ENCODE results near the gene ZCCHC14.
"Not testable (repeated sequence)": the region's sequence is repeated elsewhere in the genome, so short reads cannot be mapped to it uniquely, and the experiment has no call there.

ZCCHC14 gene

DNA sequence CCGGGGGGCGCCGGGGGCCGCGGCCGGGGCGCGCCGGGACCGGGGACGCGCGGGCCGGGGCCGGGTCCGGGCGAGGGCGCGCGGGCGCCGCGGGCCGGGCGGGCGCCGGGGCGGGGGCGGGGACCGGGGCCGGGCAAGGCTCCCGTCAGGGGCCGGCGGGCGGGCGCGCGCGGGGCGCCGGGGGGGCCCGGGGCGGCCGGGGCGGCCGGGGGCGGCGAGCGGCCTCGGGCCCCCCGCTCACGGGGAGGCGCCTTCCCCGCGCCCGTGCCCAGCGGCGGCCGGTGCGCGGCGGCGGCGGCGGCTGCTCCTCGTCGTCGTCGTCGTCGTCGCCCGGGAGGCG lies 563 bp downstream of the ZCCHC14 start:
- Histone ChIP-seq H3K27me3 (ENCODE audit: insufficient read depth, low read length) (peaks cover 10% of the 10 kb centered on the region; the same call in 1 of the 2 replicates), H3K4me3 (ENCODE audit: low read length) (no peak overlapping the region), H3K27ac (ENCODE audit: low read length) (no peak overlapping the region), H3K4me1 (ENCODE audit: insufficient read depth, low read length) (peaks cover 12% of the 10 kb centered on the region; the same call in 1 of the 2 replicates), H3K9ac (ENCODE audit: low read depth, low read length) (no peak overlapping the region), H3K36me3 (ENCODE audit: insufficient read depth, low read depth, low read length) (no peaks in the 10 kb centered on the region), H3K9me3 (ENCODE audit: insufficient read depth, low read depth, low read length) (no peaks in the 10 kb centered on the region)

DNA sequence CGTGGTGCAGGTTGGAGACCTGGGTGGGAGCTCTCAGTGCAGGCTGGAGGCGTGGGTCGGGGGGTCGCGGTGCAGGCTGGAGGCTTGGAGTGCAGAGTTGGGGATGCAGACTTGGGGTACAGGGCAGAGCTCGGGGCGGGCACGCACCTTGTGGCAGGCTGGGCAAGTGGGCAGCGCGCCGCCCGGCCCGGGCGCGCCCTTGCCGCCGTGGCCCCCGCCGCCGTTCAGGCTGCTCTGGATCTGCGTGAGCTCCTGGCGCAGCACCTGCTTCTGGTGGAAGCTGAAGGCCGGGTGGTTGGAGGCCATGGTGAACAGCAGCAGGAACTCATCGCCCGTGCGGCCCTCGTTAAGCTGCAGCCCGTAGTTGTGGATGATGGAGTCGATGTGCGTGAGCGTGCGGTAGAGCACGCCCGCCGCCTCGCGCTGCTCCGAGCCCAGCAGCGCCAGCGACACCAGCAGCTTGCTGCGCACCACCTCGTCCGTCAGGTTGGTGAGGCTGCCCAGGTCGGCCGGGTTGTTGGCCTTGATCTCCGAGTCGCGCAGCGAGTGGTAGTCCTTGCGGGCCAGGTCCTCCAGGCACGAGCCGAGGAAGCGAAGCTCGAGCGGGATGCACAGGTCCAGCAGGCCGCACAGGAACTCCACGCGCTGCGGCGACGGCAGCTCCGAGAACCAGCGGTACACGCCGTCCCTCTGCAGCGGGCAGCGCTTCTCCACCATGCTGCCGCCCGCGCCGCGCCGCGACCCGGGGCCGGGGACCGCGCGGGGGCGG lies 1.1 kb downstream of the ZCCHC14 start:
- Histone ChIP-seq H3K27me3 (ENCODE audit: insufficient read depth, low read length) (peaks cover 10% of the 10 kb centered on the region; the same call in 1 of the 2 replicates), H3K9ac (ENCODE audit: low read depth, low read length) (peak overlapping the region; percentile 41; the same call in 1 of the 2 replicates), H3K36me3 (ENCODE audit: insufficient read depth, low read depth, low read length) (no peaks in the 10 kb centered on the region), H3K27ac (ENCODE audit: low read length) (no peak overlapping the region), H3K9me3 (ENCODE audit: insufficient read depth, low read depth, low read length) (no peaks in the 10 kb centered on the region), H3K4me1 (ENCODE audit: insufficient read depth, low read length) (peaks cover 12% of the 10 kb centered on the region; the same call in 1 of the 2 replicates), H3K4me3 (ENCODE audit: low read length) (peak overlapping the region; percentile 67)

DNA sequence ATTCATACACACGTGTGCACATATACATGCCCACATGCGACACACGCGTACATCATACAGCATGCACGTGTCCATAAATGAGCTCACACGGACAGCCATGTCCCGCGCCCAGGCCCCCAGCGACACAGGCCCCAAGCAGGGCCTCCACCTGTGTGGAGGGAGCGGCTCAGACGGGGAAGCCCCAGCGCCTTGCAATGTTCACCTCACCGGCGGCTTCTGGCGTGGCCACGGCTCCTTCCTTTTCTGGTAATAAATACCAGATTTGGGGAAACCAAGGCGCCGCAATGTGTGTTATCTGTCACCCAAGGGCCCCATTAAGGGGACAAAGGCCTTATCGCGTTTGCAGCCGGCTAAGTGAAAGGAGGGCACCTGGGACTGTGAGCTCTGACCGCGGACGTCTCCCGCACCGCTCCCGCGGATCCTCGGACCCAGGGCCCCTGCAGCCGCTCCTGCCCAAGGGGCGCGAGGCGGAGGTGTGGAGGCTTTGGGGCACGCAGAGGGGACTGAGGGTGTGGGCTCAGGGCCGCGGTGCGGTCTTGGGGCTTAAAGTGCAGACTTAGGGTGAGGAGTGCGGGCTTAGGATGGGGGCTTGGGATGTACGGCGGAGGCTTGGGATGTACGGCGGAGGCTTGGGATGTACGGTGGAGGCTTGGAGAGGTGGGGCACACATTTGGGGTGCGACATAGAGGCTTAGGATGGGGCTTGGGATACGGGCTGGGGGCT lies 1.9 kb downstream of the ZCCHC14 start:
- peaks cover 10% of the 10 kb centered on the region; the same call in 1 of the 2 replicates for H3K27me3 ChIP-seq (ENCODE audit: insufficient read depth, low read length)
- peak overlapping the region; percentile 67 for H3K4me3 ChIP-seq (ENCODE audit: low read length)
- H3K9ac ChIP-seq (ENCODE audit: low read depth, low read length); H3K36me3 ChIP-seq (ENCODE audit: insufficient read depth, low read depth, low read length); H3K9me3 ChIP-seq (ENCODE audit: insufficient read depth, low read depth, low read length); H3K27ac ChIP-seq (ENCODE audit: low read length): not testable (repeated sequence)
- H3K4me1 ChIP-seq (ENCODE audit: insufficient read depth, low read length): peaks cover 12% of the 10 kb centered on the region; the same call in 1 of the 2 replicates

DNA sequence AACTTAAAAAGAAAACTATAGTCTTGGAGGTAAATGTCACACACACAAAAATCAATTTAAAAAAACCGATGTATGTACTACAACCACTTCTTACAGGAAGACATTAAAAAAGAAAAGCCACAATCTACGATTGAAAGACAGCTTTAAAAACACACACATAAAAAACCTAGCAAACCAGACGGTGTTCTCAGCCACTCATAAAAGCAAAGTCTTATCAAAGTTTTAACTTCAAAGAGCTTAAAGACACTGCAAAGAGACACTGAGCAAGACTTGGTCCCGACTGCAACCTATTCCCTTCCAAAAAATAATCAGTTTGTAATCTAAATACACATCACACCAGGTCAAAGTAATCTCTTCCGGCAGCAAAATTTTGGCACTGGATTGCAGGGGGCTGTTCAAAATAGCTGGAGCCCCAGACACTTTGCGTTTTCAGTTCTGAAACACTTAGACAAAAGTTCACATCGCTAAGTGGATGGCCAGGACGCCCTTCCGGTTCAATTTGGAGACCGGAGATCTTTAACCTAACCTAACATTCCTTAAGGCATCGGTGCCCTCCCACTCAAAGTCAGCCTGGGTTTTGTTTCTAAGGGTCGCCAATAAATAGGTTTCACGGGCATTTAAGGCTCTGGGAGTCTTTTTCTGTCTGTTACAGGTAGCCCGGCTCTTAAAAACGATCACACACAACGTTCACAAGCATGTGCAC lies 2.6 kb downstream of the ZCCHC14 start:
- Histone ChIP-seq H3K9ac (ENCODE audit: low read depth, low read length) (no peak overlapping the region), H3K27me3 (ENCODE audit: insufficient read depth, low read length) (peaks cover 10% of the 10 kb centered on the region; the same call in 1 of the 2 replicates), H3K4me3 (ENCODE audit: low read length) (peak overlapping the region; percentile 67), H3K36me3 (ENCODE audit: insufficient read depth, low read depth, low read length) (no peaks in the 10 kb centered on the region), H3K9me3 (ENCODE audit: insufficient read depth, low read depth, low read length) (no peaks in the 10 kb centered on the region), H3K4me1 (ENCODE audit: insufficient read depth, low read length) (peaks cover 12% of the 10 kb centered on the region; the same call in 1 of the 2 replicates), H3K27ac (ENCODE audit: low read length) (no peak overlapping the region)

DNA sequence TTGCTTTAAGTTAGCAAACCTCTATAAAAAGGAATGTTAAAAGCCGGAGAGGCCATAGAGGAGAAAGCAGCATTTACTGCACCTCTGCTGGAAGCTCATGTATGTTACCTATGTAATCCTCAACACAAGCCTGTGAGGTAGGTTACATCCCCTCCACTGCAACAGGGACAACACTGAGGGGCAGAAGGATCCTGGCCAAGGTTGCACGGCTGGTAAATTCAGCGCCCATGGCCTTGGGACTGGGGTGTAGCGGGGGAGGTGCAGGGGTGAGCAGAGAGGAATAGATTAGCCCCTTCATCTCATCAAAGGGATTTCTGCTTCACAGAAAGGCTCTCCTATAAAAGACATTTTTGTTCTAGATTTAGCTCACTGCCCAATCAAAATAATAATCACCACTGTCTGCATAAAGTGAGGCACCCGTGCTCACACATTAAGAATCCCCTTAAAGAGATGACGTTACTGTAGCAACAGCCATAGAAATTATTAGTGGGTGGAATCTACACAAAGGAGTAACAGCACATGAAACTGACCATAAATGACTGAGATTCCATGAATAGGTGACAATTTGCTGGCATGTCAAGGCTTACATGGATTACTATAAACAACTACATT lies 3.3 kb downstream of the ZCCHC14 start:
- Histone ChIP-seq H3K27ac (ENCODE audit: low read length) (no peak overlapping the region), H3K27me3 (ENCODE audit: insufficient read depth, low read length) (peaks cover 10% of the 10 kb centered on the region; the same call in 1 of the 2 replicates)

DNA sequence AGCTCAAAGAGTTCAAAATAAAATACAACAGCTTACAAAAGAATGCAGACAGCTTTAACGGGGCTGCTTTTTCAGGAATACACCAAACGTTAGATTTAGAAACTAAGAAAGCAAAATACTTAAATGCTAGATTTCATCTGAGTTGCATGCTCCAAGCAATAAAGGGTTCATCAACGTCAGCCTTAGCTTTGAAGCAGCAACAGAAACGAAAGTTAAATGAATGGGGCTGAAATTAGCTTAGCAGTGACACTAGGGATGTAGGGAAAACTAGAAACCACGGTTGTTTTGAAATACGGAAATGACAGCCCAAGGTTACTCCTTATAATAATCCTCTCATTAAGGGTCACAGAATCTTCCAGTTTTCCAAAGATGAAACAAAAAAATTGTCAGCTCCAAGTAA lies 3.9 kb downstream of the ZCCHC14 start:
- not testable (repeated sequence) for H3K4me3 ChIP-seq (ENCODE audit: low read length)

More for the DNA sequence above, 3.3 kb downstream of the ZCCHC14 start:
- Histone ChIP-seq H3K4me3 (ENCODE audit: low read length) (no peak overlapping the region), H3K9ac (ENCODE audit: low read depth, low read length) (no peak overlapping the region), H3K9me3 (ENCODE audit: insufficient read depth, low read depth, low read length) (no peaks in the 10 kb centered on the region), H3K36me3 (ENCODE audit: insufficient read depth, low read depth, low read length) (peaks cover under 1% of the 10 kb centered on the region; the same call in 1 of the 2 replicates), H3K4me1 (ENCODE audit: insufficient read depth, low read length) (peaks cover 12% of the 10 kb centered on the region; the same call in 1 of the 2 replicates)

DNA sequence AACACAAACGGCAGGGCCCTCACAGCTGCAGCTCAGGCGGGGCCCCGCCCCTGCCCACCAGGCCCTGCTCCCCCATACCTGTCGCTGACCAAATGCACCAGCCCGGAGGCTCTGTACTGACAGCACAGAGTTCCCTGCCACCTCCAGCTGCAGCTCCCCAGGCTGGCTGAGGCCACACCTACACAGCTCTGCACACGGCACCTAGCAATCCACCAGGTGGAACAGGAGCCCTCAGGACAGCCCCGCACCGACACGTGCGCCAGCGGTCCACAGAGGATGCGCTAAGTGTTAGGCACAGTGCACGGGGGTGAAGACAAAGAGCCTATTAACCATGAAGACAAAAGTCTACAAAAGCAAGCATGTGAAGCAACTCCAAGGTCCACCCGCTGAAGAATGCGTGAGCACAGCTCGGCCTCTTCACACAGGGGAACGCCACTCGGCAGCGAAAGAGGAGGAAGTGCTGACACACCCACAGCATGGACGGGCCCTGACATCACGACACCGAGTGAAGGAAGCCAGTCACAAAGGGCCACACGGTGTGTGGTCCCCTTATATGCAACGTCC lies 5.4 kb downstream of the ZCCHC14 start:
- no peak overlapping the region for H3K27ac ChIP-seq (ENCODE audit: low read length)
- H3K4me3 ChIP-seq (ENCODE audit: low read length): peak overlapping the region; percentile 52; the same call in 1 of the 2 replicates
- H3K9ac ChIP-seq (ENCODE audit: low read depth, low read length): peak overlapping the region; percentile 12; the same call in 1 of the 2 replicates
- peaks cover 6% of the 10 kb centered on the region; the same call in 1 of the 2 replicates for H3K36me3 ChIP-seq (ENCODE audit: insufficient read depth, low read depth, low read length)
- no peaks in the 10 kb centered on the region for H3K9me3 ChIP-seq (ENCODE audit: insufficient read depth, low read depth, low read length)
- H3K4me1 ChIP-seq (ENCODE audit: insufficient read depth, low read length): peaks cover 12% of the 10 kb centered on the region; the same call in 1 of the 2 replicates
- H3K27me3 ChIP-seq (ENCODE audit: insufficient read depth, low read length): peaks cover 10% of the 10 kb centered on the region; the same call in 1 of the 2 replicates

More for the DNA sequence above, 3.9 kb downstream of the ZCCHC14 start:
- H3K9me3 ChIP-seq (ENCODE audit: insufficient read depth, low read depth, low read length); H3K9ac ChIP-seq (ENCODE audit: low read depth, low read length); H3K36me3 ChIP-seq (ENCODE audit: insufficient read depth, low read depth, low read length); H3K27ac ChIP-seq (ENCODE audit: low read length): not testable (repeated sequence)
- Histone ChIP-seq H3K27me3 (ENCODE audit: insufficient read depth, low read length) (peaks cover 10% of the 10 kb centered on the region; the same call in 1 of the 2 replicates), H3K4me1 (ENCODE audit: insufficient read depth, low read length) (peaks cover 12% of the 10 kb centered on the region; the same call in 1 of the 2 replicates)

DNA sequence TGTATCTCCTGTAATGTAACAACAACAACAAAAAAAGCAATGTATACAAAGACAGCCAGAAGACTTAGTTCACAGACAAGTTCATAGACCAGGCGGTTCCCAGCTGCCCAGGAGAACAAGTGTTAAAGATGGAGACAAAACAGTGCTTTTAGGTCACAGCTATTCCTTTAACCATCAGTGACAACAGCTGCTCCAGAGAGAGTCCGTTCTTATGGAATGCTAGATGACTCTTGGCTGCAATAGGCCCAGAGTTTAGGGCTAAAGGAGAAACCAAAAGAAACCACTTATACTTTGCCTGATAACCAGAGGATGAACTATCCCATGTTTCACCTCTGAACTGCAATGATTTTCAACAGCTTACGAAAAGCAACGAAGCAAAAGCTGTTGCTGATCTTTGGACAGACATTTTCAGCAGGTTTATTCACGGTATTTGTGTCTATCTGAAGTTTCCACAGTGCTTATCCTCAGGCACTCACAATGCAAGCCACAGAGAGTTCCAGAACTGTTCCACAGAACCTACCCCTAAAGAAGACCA lies 6.0 kb downstream of the ZCCHC14 start:
- Histone ChIP-seq H3K36me3 (ENCODE audit: insufficient read depth, low read depth, low read length) (peaks cover 6% of the 10 kb centered on the region; the same call in 1 of the 2 replicates), H3K9me3 (ENCODE audit: insufficient read depth, low read depth, low read length) (no peaks in the 10 kb centered on the region), H3K9ac (ENCODE audit: low read depth, low read length) (no peak overlapping the region), H3K27ac (ENCODE audit: low read length) (no peak overlapping the region), H3K4me3 (ENCODE audit: low read length) (peak overlapping the region; percentile 52; the same call in 1 of the 2 replicates), H3K27me3 (ENCODE audit: insufficient read depth, low read length) (peaks cover 10% of the 10 kb centered on the region; the same call in 1 of the 2 replicates), H3K4me1 (ENCODE audit: insufficient read depth, low read length) (peaks cover 12% of the 10 kb centered on the region; the same call in 1 of the 2 replicates)

DNA sequence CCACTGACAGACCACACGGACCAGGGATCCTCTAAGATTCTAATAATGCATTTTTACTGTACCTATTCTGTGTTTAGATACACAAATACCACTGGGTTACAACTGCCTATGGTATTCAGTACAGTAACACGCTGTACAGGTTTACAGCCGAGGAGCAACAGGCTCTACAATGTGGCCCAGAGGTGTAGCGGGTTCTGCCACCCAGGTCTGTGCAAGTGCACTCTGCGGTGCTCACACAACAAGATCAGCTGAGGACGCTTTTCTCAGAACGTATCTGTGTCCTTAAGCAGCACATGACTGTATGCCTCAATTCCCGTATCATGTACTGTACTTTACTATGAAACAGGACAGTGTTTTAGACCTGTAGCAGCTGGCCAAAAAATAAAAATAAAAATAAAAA lies 6.5 kb downstream of the ZCCHC14 start:
- no peak overlapping the region for H3K4me3 ChIP-seq (ENCODE audit: low read length)
- H3K4me1 ChIP-seq (ENCODE audit: insufficient read depth, low read length): peaks cover 12% of the 10 kb centered on the region; the same call in 1 of the 2 replicates
- no peak overlapping the region for H3K27ac ChIP-seq (ENCODE audit: low read length)

DNA sequence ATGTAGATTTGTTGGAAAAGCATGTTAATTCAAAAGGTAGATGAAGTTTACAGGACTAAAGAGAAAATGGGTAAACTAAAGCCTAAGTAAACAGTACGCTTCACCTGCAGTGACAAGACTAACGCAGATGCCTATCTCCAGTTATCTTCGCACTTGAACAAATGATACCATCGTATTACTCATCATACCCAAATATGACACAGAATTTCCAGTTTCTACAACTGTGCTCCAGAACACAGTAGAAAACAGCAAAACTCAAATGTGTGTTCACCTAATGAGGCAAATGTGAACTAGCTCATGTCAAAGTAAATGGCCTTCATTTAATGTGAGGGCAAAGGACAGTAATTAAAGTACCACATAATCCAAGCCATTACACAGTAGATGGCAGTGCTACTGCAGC lies 7.0 kb downstream of the ZCCHC14 start:
- H3K9me3 ChIP-seq (ENCODE audit: insufficient read depth, low read depth, low read length); H3K4me3 ChIP-seq (ENCODE audit: low read length); H3K9ac ChIP-seq (ENCODE audit: low read depth, low read length); H3K36me3 ChIP-seq (ENCODE audit: insufficient read depth, low read depth, low read length); H3K27me3 ChIP-seq (ENCODE audit: insufficient read depth, low read length); H3K27ac ChIP-seq (ENCODE audit: low read length): not testable (repeated sequence)
- peaks cover 12% of the 10 kb centered on the region; the same call in 1 of the 2 replicates for H3K4me1 ChIP-seq (ENCODE audit: insufficient read depth, low read length)

More for the DNA sequence above, 6.5 kb downstream of the ZCCHC14 start:
- no peaks in the 10 kb centered on the region for H3K9me3 ChIP-seq (ENCODE audit: insufficient read depth, low read depth, low read length)
- H3K27me3 ChIP-seq (ENCODE audit: insufficient read depth, low read length): peaks cover 5% of the 10 kb centered on the region; the same call in 1 of the 2 replicates
- no peak overlapping the region for H3K9ac ChIP-seq (ENCODE audit: low read depth, low read length)
- peaks cover 6% of the 10 kb centered on the region; the same call in 1 of the 2 replicates for H3K36me3 ChIP-seq (ENCODE audit: insufficient read depth, low read depth, low read length)

All from iPS-20b (cell line).